Kidney (tissue), 14 donors: ENCODE results near the gene OXNAD1. TPM values are rescaled to one million over a fixed set of nuclear protein-coding genes. Genes with fewer than 3 reads are reported as not detected.

Experiments
- DNase-seq, 5 donors: peaks; one replicate each; pipeline ENCODE4 v3.0.0-alpha.2; 2013 to 2020
- FAIRE-seq: peaks from 2 replicates; lab custom pipeline; 2012; peaks lifted over from hg19 to GRCh38; lab: Jason Lieb, UNC
- H3K27ac ChIP-seq, 2 donors: one replicate each; pipeline ENCODE4 v1.7.0; 2013; ENCODE audit warnings: low read depth in 2 of 2, low read length in 2 of 2, inconsistent platforms in 1 of 2
- H3K27me3 ChIP-seq: one replicate; pipeline ENCODE4 v1.7.1; 2013; ENCODE audit warnings: low read length, inconsistent platforms; ENCODE audit not compliant: control insufficient read depth, insufficient read depth
- H3K36me3 ChIP-seq, 3 donors: one replicate each; pipeline versions ENCODE4 v1.7.0 to v1.7.1; 2013; ENCODE audit warnings: low read length in 3 of 3, control low read depth in 1 of 3, inconsistent platforms in 1 of 3; ENCODE audit not compliant: insufficient read depth in 3 of 3, control insufficient read depth in 2 of 3
- H3K4me1 ChIP-seq, 3 donors: one replicate each; pipeline versions ENCODE4 v1.7.0 to v1.7.1; 2013; ENCODE audit warnings: low read length in 3 of 3, inconsistent platforms in 1 of 3, low read depth in 1 of 3; ENCODE audit not compliant: control insufficient read depth in 2 of 3, insufficient read depth in 2 of 3
- H3K4me3 ChIP-seq, 3 donors: one replicate each; pipeline versions ENCODE4 v1.7.0 to v1.8.1; 2013; ENCODE audit warnings: low read length in 3 of 3, control low read depth in 1 of 3, inconsistent platforms in 1 of 3
- H3K9ac ChIP-seq, 3 donors: one replicate each; pipeline versions ENCODE4 v1.7.0 to v1.7.1; 2013; ENCODE audit warnings: low read length in 3 of 3, control low read depth in 1 of 3, inconsistent platforms in 1 of 3
- H3K9me3 ChIP-seq, 3 donors: one replicate each; pipeline versions ENCODE4 v1.7.0 to v1.7.1; 2013; ENCODE audit warnings: low read length in 3 of 3, control low read depth in 1 of 3, inconsistent platforms in 1 of 3; ENCODE audit not compliant: control insufficient read depth in 2 of 3, insufficient read depth in 1 of 3
- intact Hi-C: fragments of 100-400 bp; cut with DNase I; formaldehyde crosslinking; loops from one replicate; pipeline ENCODE4 v1.11.1; 2022
- polyA plus RNA-seq: library from polyadenylated mRNA; stranded (reverse); fragments of 350-450 nt; fragmentation: Illumina TruSeq; extraction: RNeasy Lipid Tissue Mini Kit (QIAGEN cat#74804); gene quantifications from one replicate; pipeline ENCODE4 v1.2.3, GENCODE V29; 2014; ENCODE audit warnings: low read depth, low replicate concordance; ENCODE audit not compliant: insufficient read depth
- total RNA-seq: library from RNA; stranded (reverse); fragmentation: NEBNext Ultra II Directional; extraction: Animal tissue kit (Norgen Biotek cat#: 25700); gene quantifications from one replicate; pipeline ENCODE4 v1.2.1, GENCODE V29; 2021
- TF ChIP-seq, protein P1 (sequence below): IDR thresholded peaks from 3 replicates; pipeline ENCODE4 v1.5.1; 2012; ENCODE audit warnings: mild to moderate bottlenecking, moderate library complexity, borderline replicate concordance; ENCODE audit not compliant: insufficient read depth; ENCODE audit errors: extremely low read depth
- donor health status: control.
- donor health status: control.
- donor health status: control.
- donor health status: control.
- donor health status: control.
- donor health status: DM: yes; HTN: yes; CAD: no.
- donor health status: Normal renal cell carcinoma (clear cell type).

The OXNAD1 gene
- total and polyA plus RNA-seq, 2 donors from 2014 or later, result 12.7 to 17.3 TPM

DNA sequence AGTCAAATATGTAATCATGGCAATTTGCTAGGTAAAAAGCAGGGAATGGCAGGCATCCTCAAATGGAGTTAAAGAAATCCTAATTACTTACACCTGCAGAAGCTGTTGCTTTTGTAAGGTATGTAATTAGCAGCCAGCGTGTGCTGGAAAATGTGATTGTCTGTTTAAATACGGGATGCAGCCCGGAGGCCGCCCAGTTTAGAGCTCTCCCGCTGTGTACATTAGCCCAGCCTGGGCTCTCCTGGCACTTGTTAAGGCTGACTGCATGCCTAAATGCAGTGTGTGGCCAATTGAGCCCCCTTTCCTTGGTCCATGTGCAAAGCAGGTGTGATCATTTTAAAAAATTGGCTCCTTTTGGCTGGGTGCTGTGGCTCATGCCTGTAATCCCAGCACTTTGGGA, 9.3 kb upstream of the OXNAD1 start:
- H3K4me1 ChIP-seq, result no peaks in the 10 kb centered on the region
- no peak overlapping the region for H3K4me3 ChIP-seq
- DNase-seq (no peak), FAIRE-seq (no peak)
- no peaks in the 10 kb centered on the region for H3K27me3 ChIP-seq
- no peaks in the 10 kb centered on the region for H3K9me3 ChIP-seq
- no peak overlapping the region for H3K27ac ChIP-seq
- intact Hi-C loops, result no loop called here
- H3K36me3 ChIP-seq, result peaks cover 2 to 8% (median 4%) of the 10 kb centered on the region in 3 donors
- H3K9ac ChIP-seq, result no peak overlapping the region
- TF ChIP-seq, protein P1, sequence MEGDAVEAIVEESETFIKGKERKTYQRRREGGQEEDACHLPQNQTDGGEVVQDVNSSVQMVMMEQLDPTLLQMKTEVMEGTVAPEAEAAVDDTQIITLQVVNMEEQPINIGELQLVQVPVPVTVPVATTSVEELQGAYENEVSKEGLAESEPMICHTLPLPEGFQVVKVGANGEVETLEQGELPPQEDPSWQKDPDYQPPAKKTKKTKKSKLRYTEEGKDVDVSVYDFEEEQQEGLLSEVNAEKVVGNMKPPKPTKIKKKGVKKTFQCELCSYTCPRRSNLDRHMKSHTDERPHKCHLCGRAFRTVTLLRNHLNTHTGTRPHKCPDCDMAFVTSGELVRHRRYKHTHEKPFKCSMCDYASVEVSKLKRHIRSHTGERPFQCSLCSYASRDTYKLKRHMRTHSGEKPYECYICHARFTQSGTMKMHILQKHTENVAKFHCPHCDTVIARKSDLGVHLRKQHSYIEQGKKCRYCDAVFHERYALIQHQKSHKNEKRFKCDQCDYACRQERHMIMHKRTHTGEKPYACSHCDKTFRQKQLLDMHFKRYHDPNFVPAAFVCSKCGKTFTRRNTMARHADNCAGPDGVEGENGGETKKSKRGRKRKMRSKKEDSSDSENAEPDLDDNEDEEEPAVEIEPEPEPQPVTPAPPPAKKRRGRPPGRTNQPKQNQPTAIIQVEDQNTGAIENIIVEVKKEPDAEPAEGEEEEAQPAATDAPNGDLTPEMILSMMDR, result no peak

- TF ChIP-seq, protein P1, result no peak
Observed at GRCh38 chr3:16257309-16257708, 7.7 kb upstream of the OXNAD1 start.

GRCh38 chr3:16258177-16258576, 6.8 kb upstream of the OXNAD1 start:
- H3K9me3 ChIP-seq, result no peaks in the 10 kb centered on the region
- peaks cover 2 to 8% (median 4%) of the 10 kb centered on the region in 3 donors for H3K36me3 ChIP-seq
- TF ChIP-seq, protein P1, result no peak
- FAIRE-seq (no peak), DNase-seq (no peak)
- H3K4me3 ChIP-seq, result no peak overlapping the region
- H3K9ac ChIP-seq, result no peak overlapping the region
- intact Hi-C loops, result no loop called here
- no peaks in the 10 kb centered on the region for H3K27me3 ChIP-seq
- H3K4me1 ChIP-seq, result no peaks in the 10 kb centered on the region
- no peak overlapping the region for H3K27ac ChIP-seq

More at GRCh38 chr3:16257309-16257708, 7.7 kb upstream of the OXNAD1 start:
- Histone ChIP-seq H3K36me3 (peaks cover 2 to 8% (median 4%) of the 10 kb centered on the region in 3 donors), H3K4me3 (no peak overlapping the region), H3K27me3 (no peaks in the 10 kb centered on the region), H3K9me3 (no peaks in the 10 kb centered on the region), H3K4me1 (no peaks in the 10 kb centered on the region), H3K9ac (no peak overlapping the region), H3K27ac (no peak overlapping the region)
- intact Hi-C loops, result no loop called here
- no peak for FAIRE-seq
- DNase-seq, result no peak

DNA sequence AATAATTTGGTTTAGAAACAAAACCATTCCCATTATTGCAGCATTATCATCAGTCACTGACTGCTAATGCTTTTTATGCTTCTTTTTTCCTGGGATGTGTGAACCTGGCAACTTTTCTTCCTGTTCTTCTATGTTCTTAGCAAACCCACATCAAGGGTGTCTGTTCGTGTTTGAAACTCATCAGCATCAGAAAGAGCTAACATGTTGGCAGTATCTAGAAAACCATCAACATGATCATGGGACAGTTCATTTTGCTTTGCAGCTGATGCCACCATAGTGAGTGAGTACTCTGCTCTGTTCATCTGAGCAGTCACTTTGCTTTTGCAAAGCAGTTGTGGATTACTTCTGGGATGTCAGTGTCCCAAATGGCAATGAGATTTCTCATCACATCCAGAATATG, 6.1 kb upstream of the OXNAD1 start:
- H3K9ac ChIP-seq, result no peak overlapping the region
- no peak overlapping the region for H3K4me3 ChIP-seq
- TF ChIP-seq, protein P1, result no peak
- no peaks in the 10 kb centered on the region for H3K9me3 ChIP-seq
- intact Hi-C loops, result no loop called here
- H3K27ac ChIP-seq, result no peak overlapping the region
- H3K27me3 ChIP-seq, result no peaks in the 10 kb centered on the region
- FAIRE-seq (no peak), DNase-seq (no peak)
- peaks cover 2 to 8% (median 4%) of the 10 kb centered on the region in 3 donors for H3K36me3 ChIP-seq
- peaks cover 0 to under 1% (median 0%) of the 10 kb centered on the region in 3 donors for H3K4me1 ChIP-seq
